HCT116 (cell line): ENCODE results near the gene CD302. TPM values are rescaled to one million over a fixed set of nuclear protein-coding genes. Genes with fewer than 3 reads are reported as not detected.

ENCODE experiments used
- ATAC-seq: fragments of 200-7000 bp; cut with Tn5 transposase; 2 replicates; pipeline ENCODE4 v1.9.1; 2020; ENCODE audit warnings: mild to moderate bottlenecking, moderate library complexity
- BruUV-seq: library from RNA; stranded (reverse); fragments of 400-500 nt; replicated peaks from 2 replicates; lab custom pipeline; 2021; lab: Mats Ljungman, UMichigan
- CTCF ChIA-PET: fragments of 300-600 bp; sonication (Branson Sonifier 250); formaldehyde crosslinking; loops from one replicate; lab custom pipeline; 2021; ENCODE audit warnings: antibody characterized with exemption; lab: Charles Lee
- POLR2A ChIA-PET: fragments of 300-600, 350-600 bp; sonication (Branson Sonifier 250); formaldehyde crosslinking; loops from one replicate; lab custom pipeline; 2021; ENCODE audit warnings: antibody characterized with exemption; lab: Charles Lee
- RAD21 ChIA-PET, 2 experiments: fragments of 300-600 bp; sonication (Branson Sonifier 250); formaldehyde crosslinking; loops; one replicate each; lab custom pipeline; 2023; ENCODE audit warnings: low total read pairs in 2 of 2; ENCODE audit not compliant: uncharacterized antibody in 2 of 2, unreplicated experiment in 2 of 2, low non-redundant PET in 1 of 2; lab: Charles Lee
- DNase-seq: peaks from one replicate; pipeline ENCODE4 v3.0.0-alpha.2; 2010; ENCODE audit warnings: low read depth, low spot score
- H2AFZ ChIP-seq: fragments of 200-600 bp; shearing (Covaris generic), sonication (generic); 2 replicates; pipeline ENCODE4 v1.6.1; 2017; ENCODE audit warnings: low read depth, mixed run types, mixed read lengths, antibody characterized with exemption, low read length; ENCODE audit not compliant: poor library complexity, severe bottlenecking
- H3K27ac ChIP-seq: 2 replicates; pipeline ENCODE4 v1.5.1; 2012; ENCODE audit warnings: low read depth, low read length
- H3K27me3 ChIP-seq: fragments of 200-600 bp; sonication (generic); 2 replicates; pipeline ENCODE4 v1.6.1; 2016; ENCODE audit warnings: mixed run types, low read length, mixed read lengths; ENCODE audit not compliant: insufficient read depth
- H3K36me3 ChIP-seq, 2 experiments: fragments of 200-500 bp in 1 of 2; fragments of 200-600 bp in 1 of 2; sonication (Bioruptor generic) in 1 of 2; sonication (generic) in 1 of 2; 2 replicates each; pipeline versions ENCODE4 v1.5.1 to v1.6.1; 2014 to 2016; ENCODE audit warnings: low read length in 2 of 2, inconsistent platforms in 1 of 2, mixed read lengths in 1 of 2, mixed run types in 1 of 2; ENCODE audit not compliant: insufficient read depth in 2 of 2, control insufficient read depth in 1 of 2
- H3K4me1 ChIP-seq, 2 experiments: fragments of 200-600 bp in 1 of 2; sonication (generic) in 1 of 2; 2 replicates each; pipeline versions ENCODE4 v1.5.1 to v1.6.1; 2012 to 2017; ENCODE audit warnings: low read length in 2 of 2, inconsistent platforms in 1 of 2, mild to moderate bottlenecking in 1 of 2, mixed read lengths in 1 of 2, mixed run types in 1 of 2, moderate library complexity in 1 of 2; ENCODE audit not compliant: insufficient read depth in 2 of 2, control insufficient read depth in 1 of 2
- H3K4me2 ChIP-seq: fragments of 200-600 bp; sonication (generic); 2 replicates; pipeline ENCODE4 v1.6.1; 2017; ENCODE audit warnings: mixed run types, low read length, mixed read lengths
- H3K4me3 ChIP-seq, 2 experiments: fragments of 200-600 bp in 1 of 2; sonication (generic) in 1 of 2; replicated peaks in 1 of 2; 2 replicates each; pipeline ENCODE4 v1.5.1; 2011 to 2016; ENCODE audit warnings: low read length in 2 of 2, control low read depth in 1 of 2, low read depth in 1 of 2, mild to moderate bottlenecking in 1 of 2, mixed read lengths in 1 of 2, mixed run types in 1 of 2
- H3K79me2 ChIP-seq: fragments of 200-600 bp; sonication (generic); 2 replicates; pipeline ENCODE4 v1.6.1; 2017; ENCODE audit warnings: mild to moderate bottlenecking, mixed run types, low read length, moderate library complexity, mixed read lengths; ENCODE audit not compliant: insufficient read depth
- H3K9ac ChIP-seq: fragments of 200-600 bp; sonication (generic); 2 replicates; pipeline ENCODE4 v1.6.1; 2016; ENCODE audit warnings: low read length, mixed read lengths
- H3K9me2 ChIP-seq: fragments of 200-600 bp; sonication (generic), shearing (Covaris generic); 2 replicates; pipeline ENCODE4 v1.6.1; 2017; ENCODE audit warnings: mixed run types, mild to moderate bottlenecking, moderate library complexity; ENCODE audit not compliant: insufficient read depth
- H3K9me3 ChIP-seq, 2 experiments: fragments of 200-500 bp in 1 of 2; fragments of 200-600 bp in 1 of 2; sonication (Bioruptor generic) in 1 of 2; sonication (generic) in 1 of 2; 2 replicates each; pipeline ENCODE4 v1.6.1; 2014 to 2017; ENCODE audit warnings: low read length in 2 of 2, mixed read lengths in 2 of 2, inconsistent platforms in 1 of 2, low read depth in 1 of 2, mild to moderate bottlenecking in 1 of 2, mixed run types in 1 of 2, moderate library complexity in 1 of 2; ENCODE audit not compliant: control insufficient read depth in 1 of 2, insufficient read depth in 1 of 2
- H4K20me1 ChIP-seq: fragments of 200-600 bp; sonication (generic), shearing (Covaris generic); 2 replicates; pipeline ENCODE4 v1.6.1; 2017; ENCODE audit warnings: mixed run types, mild to moderate bottlenecking, moderate library complexity; ENCODE audit not compliant: insufficient read depth
- EZH2phosphoT487 ChIP-seq: fragments of 200-600 bp; IDR thresholded peaks from 2 replicates; pipeline ENCODE4 v1.6.1; 2018; ENCODE audit warnings: antibody characterized with exemption, borderline replicate concordance
- RAD21 ChIP-seq: IDR thresholded peaks from 2 replicates; pipeline ENCODE4 v1.6.1; 2012; ENCODE audit warnings: low read depth, mild to moderate bottlenecking
- REST ChIP-seq: IDR thresholded peaks from 2 replicates; pipeline ENCODE4 v1.6.1; 2012; ENCODE audit warnings: low read depth
- SIN3A ChIP-seq: IDR thresholded peaks from 2 replicates; pipeline ENCODE4 v1.6.1; 2012; ENCODE audit warnings: low read depth
- SRF ChIP-seq: IDR thresholded peaks from 2 replicates; pipeline ENCODE4 v1.6.1; 2012; ENCODE audit warnings: low read depth
- TCF7L2 ChIP-seq: IDR thresholded peaks from 2 replicates; pipeline ENCODE4 v1.7.0; 2011; ENCODE audit warnings: borderline replicate concordance, inconsistent platforms; ENCODE audit not compliant: insufficient read depth, insufficient read length; ENCODE audit errors: extremely low read depth
- YY1 ChIP-seq: IDR thresholded peaks from 2 replicates; pipeline ENCODE4 v1.6.1; 2011; ENCODE audit warnings: low read length, low read depth, moderate library complexity, mild to moderate bottlenecking; ENCODE audit not compliant: insufficient replicate concordance; ENCODE audit errors: extremely low read depth
- intact Hi-C: fragments of 100-400 bp; cut with micrococcal nuclease; formaldehyde crosslinking; loops from 2 replicates; pipeline ENCODE4 v1.10.0; 2022
- total RNA-seq: library from RNA; stranded (reverse); gene quantifications from one replicate; pipeline ENCODE4 v1.2.1, GENCODE V29; 2021; ENCODE audit not compliant: unreplicated experiment
- TF ChIP-seq, protein P1 (sequence below): IDR thresholded peaks from 2 replicates; pipeline ENCODE4 v1.6.1; 2012

Gene CD302
- total RNA-seq, 1 experiment from 2014 or later = 0.15 TPM

DNA sequence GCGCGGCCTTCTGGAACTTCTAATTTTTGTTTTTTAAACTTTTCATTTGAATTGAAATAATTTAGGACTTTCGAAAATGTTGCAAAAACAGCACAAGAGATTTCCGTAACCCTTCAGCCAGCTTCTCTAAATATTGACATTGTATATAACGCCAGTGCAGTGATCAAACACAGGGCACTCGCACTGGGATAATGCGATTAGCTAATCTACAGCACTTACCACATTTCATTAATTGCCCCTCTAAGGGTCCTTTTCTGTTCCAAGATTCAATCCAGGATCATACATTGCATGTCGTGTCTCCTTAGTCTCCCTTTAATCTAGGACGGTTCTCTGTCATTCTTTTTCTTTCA, 343 bp upstream of the CD302 start:
- intact Hi-C loops = no loop called here
- POLR2A ChIA-PET = no interaction called here
- no peaks in the 10 kb centered on the region for H3K36me3 ChIP-seq
- TF ChIP-seq SRF = no peak
- TF ChIP-seq RAD21 = no peak
- no peak for TF ChIP-seq SIN3A
- no peak for TF ChIP-seq REST
- no peak for TF ChIP-seq TCF7L2
- no peak for TF ChIP-seq EZH2phosphoT487
- TF ChIP-seq, protein P1, sequence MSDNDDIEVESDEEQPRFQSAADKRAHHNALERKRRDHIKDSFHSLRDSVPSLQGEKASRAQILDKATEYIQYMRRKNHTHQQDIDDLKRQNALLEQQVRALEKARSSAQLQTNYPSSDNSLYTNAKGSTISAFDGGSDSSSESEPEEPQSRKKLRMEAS = no peak
- no peak for TF ChIP-seq YY1
- TF ChIP-seq, all 23 proteins: peak for 0
- H3K9me2 ChIP-seq = no peaks in the 10 kb centered on the region
- no peaks in the 10 kb centered on the region for H3K27me3 ChIP-seq
- RAD21 ChIA-PET = no interaction called here
- H3K79me2 ChIP-seq = no peaks in the 10 kb centered on the region
- no peak for DNase-seq
- H3K4me3 ChIP-seq = no peak overlapping the region
- H3K27ac ChIP-seq = no peak overlapping the region
- H3K4me1 ChIP-seq = no peaks in the 10 kb centered on the region
- no peak for ATAC-seq
- no peak overlapping the region for H3K9ac ChIP-seq
- H4K20me1 ChIP-seq = no peaks in the 10 kb centered on the region
- no peaks in the 10 kb centered on the region for H3K9me3 ChIP-seq
- H2AFZ ChIP-seq = no peak overlapping the region
- no TSS peak for BruUV-seq
- H3K4me2 ChIP-seq = no peak overlapping the region
- CTCF ChIA-PET = interaction anchor here (1.3 kb wide), 1 partner anchor 9 kb away, joined by 3 read pairs; no protein-coding TSS in a partner anchor
